IMR-90 (cell line): ENCODE measurements around the gene ACBD3. TPM values are rescaled to one million over a fixed set of nuclear protein-coding genes. Genes with fewer than 3 reads are reported as not detected.

Experiments used
- ATAC-seq: fragments of 200-7000 bp; cut with Tn5 transposase; 2 replicates; pipeline ENCODE4 v1.9.1; 2020; ENCODE audit warnings: low read depth, mild to moderate bottlenecking, moderate library complexity
- BruUV-seq: library from RNA; stranded (reverse); fragments of 400-500 nt; replicated peaks from 2 replicates; lab custom pipeline; 2021; lab: Mats Ljungman, UMichigan
- CTCF ChIA-PET: fragments of 300-600 bp; formaldehyde crosslinking; extraction: SDS; loops from one replicate; lab custom pipeline; 2021; ENCODE audit warnings: antibody characterized with exemption; lab: Yijun Ruan, JAX
- POLR2A ChIA-PET: fragments of 300-600 bp; sonication (Branson Sonifier 250); formaldehyde crosslinking; loops from one replicate; lab custom pipeline; 2022; ENCODE audit warnings: antibody characterized with exemption; ENCODE audit not compliant: unreplicated experiment; lab: Charles Lee
- DNase-seq: peaks from one replicate; pipeline ENCODE4 v3.0.0; 2013
- H2AFZ ChIP-seq: replicated peaks from 2 replicates; pipeline ENCODE3; 2013; ENCODE audit warnings: low read length, mild to moderate bottlenecking; ENCODE audit not compliant: poor library complexity
- H2AK5ac ChIP-seq: 2 replicates; pipeline ENCODE4 v1.6.1; 2013; ENCODE audit warnings: low read depth, low read length, inconsistent platforms
- H2AK9ac ChIP-seq: replicated peaks from 2 replicates; pipeline ENCODE3; 2013; ENCODE audit warnings: mild to moderate bottlenecking, low read depth, low read length, moderate library complexity; ENCODE audit not compliant: poor library complexity
- H2BK120ac ChIP-seq: 2 replicates; pipeline ENCODE4 v1.6.1; 2013; ENCODE audit warnings: low read depth, low read length, inconsistent platforms
- H2BK15ac ChIP-seq: 3 replicates; pipeline ENCODE4 v1.6.1; 2013; ENCODE audit warnings: low read depth, low read length, inconsistent platforms
- H2BK20ac ChIP-seq: 2 replicates; pipeline ENCODE4 v1.6.1; 2013; ENCODE audit warnings: low read depth, mild to moderate bottlenecking, inconsistent platforms, low read length, moderate library complexity
- H2BK5ac ChIP-seq: 2 replicates; pipeline ENCODE4 v1.6.1; 2013; ENCODE audit warnings: mild to moderate bottlenecking, low read depth, low read length, inconsistent platforms; ENCODE audit not compliant: poor library complexity, severe bottlenecking
- H3K14ac ChIP-seq: replicated peaks from 2 replicates; pipeline ENCODE4 v1.6.1; 2013; ENCODE audit warnings: low read depth, low read length, inconsistent platforms
- H3K18ac ChIP-seq: 2 replicates; pipeline ENCODE4 v1.6.1; 2013; ENCODE audit warnings: low read depth, low read length, control low read depth
- H3K23ac ChIP-seq: 2 replicates; pipeline ENCODE4 v1.6.1; 2013; ENCODE audit warnings: low read depth, low read length, inconsistent platforms
- H3K27ac ChIP-seq: 2 replicates; pipeline ENCODE4 v1.5.1; 2013; ENCODE audit warnings: mild to moderate bottlenecking, control low read depth, low read length; ENCODE audit not compliant: insufficient read depth
- H3K27me3 ChIP-seq: 2 replicates; pipeline ENCODE4 v1.6.1; 2013; ENCODE audit warnings: low read length; ENCODE audit not compliant: control insufficient read depth, insufficient read depth
- H3K36me3 ChIP-seq: 2 replicates; pipeline ENCODE4 v1.6.1; 2013; ENCODE audit warnings: low read length, mixed read lengths; ENCODE audit not compliant: control insufficient read depth, insufficient read depth
- H3K4ac ChIP-seq: 2 replicates; pipeline ENCODE4 v1.6.1; 2013; ENCODE audit warnings: low read depth, low read length, inconsistent platforms
- H3K4me1 ChIP-seq: 2 replicates; pipeline ENCODE4 v1.6.1; 2013; ENCODE audit warnings: low read length, mixed read lengths; ENCODE audit not compliant: control insufficient read depth, insufficient read depth
- H3K4me2 ChIP-seq: 2 replicates; pipeline ENCODE4 v1.6.1; 2013; ENCODE audit warnings: low read depth, mild to moderate bottlenecking, control low read depth, low read length, moderate library complexity
- H3K4me3 ChIP-seq: 2 replicates; pipeline ENCODE4 v1.5.1; 2013; ENCODE audit warnings: low read depth, mild to moderate bottlenecking, control low read depth, low read length, moderate library complexity; ENCODE audit not compliant: insufficient read depth
- H3K56ac ChIP-seq: 2 replicates; pipeline ENCODE4 v1.6.1; 2013; ENCODE audit warnings: low read length, inconsistent platforms; ENCODE audit not compliant: insufficient read depth; ENCODE audit errors: extremely low read depth
- H3K79me1 ChIP-seq, 2 experiments: 2 replicates each; pipeline ENCODE4 v1.6.1; 2013; ENCODE audit warnings: low read length in 2 of 2, inconsistent platforms in 1 of 2, low read depth in 1 of 2
- H3K9ac ChIP-seq: 2 replicates; pipeline ENCODE4 v1.6.1; 2013; ENCODE audit warnings: low read depth, low read length, control low read depth
- H3K9me1 ChIP-seq: 2 replicates; pipeline ENCODE4 v1.6.1; 2013; ENCODE audit warnings: low read length, inconsistent platforms; ENCODE audit not compliant: insufficient read depth
- H3K9me3 ChIP-seq: 2 replicates; pipeline ENCODE4 v1.6.1; 2013; ENCODE audit warnings: low read length; ENCODE audit not compliant: control insufficient read depth, insufficient read depth
- H4K20me1 ChIP-seq: 2 replicates; pipeline ENCODE4 v1.6.1; 2013; ENCODE audit warnings: low read length, inconsistent platforms; ENCODE audit not compliant: insufficient read depth
- H4K5ac ChIP-seq: 2 replicates; pipeline ENCODE4 v1.6.1; 2013; ENCODE audit warnings: mild to moderate bottlenecking, low read depth, low read length, control low read depth
- H4K8ac ChIP-seq, 2 experiments: 2 replicates each; pipeline ENCODE4 v1.6.1; 2013; ENCODE audit warnings: low read depth in 2 of 2, low read length in 2 of 2, control low read depth in 1 of 2, inconsistent platforms in 1 of 2
- H4K91ac ChIP-seq: 2 replicates; pipeline ENCODE4 v1.6.1; 2013; ENCODE audit warnings: low read depth, low read length, inconsistent platforms; ENCODE audit not compliant: insufficient read depth
- CEBPB ChIP-seq: IDR thresholded peaks from 2 replicates; pipeline ENCODE4 v1.6.1; 2012; ENCODE audit warnings: low read depth, low read length, improper control_type of control experiment
- CHD1 ChIP-seq: IDR thresholded peaks from 2 replicates; pipeline ENCODE4 v1.6.1; 2012; ENCODE audit warnings: low read depth, low read length, improper control_type of control experiment
- CTCF ChIP-seq: conservative IDR thresholded peaks from 2 replicates; pipeline ENCODE4 v1.5.1; 2012; ENCODE audit warnings: mild to moderate bottlenecking, low read depth, low read length, improper control_type of control experiment
- ELK1 ChIP-seq: fragments of 150-350 bp; IDR thresholded peaks from 2 replicates; pipeline ENCODE4 v1.6.1; 2016; ENCODE audit warnings: low read depth, mild to moderate bottlenecking, low read length, moderate library complexity, borderline replicate concordance
- FOS ChIP-seq: fragments of 150-350 bp; IDR thresholded peaks from 2 replicates; pipeline ENCODE4 v1.6.1; 2016; ENCODE audit warnings: low read depth, low read length
- MAZ ChIP-seq: IDR thresholded peaks from 2 replicates; pipeline ENCODE4 v1.6.1; 2012; ENCODE audit warnings: low read depth, mild to moderate bottlenecking, low read length, improper control_type of control experiment, moderate library complexity, borderline replicate concordance
- MXI1 ChIP-seq: IDR thresholded peaks from 2 replicates; pipeline ENCODE4 v1.6.1; 2012; ENCODE audit warnings: low read depth, mild to moderate bottlenecking, low read length, moderate library complexity, borderline replicate concordance
- NFE2L2 ChIP-seq: fragments of 150-350 bp; IDR thresholded peaks from 2 replicates; pipeline ENCODE4 v1.6.1; 2016; ENCODE audit warnings: low read depth, mild to moderate bottlenecking, low read length
- POLR2A ChIP-seq: IDR thresholded peaks from 2 replicates; pipeline ENCODE4 v1.6.1; 2012; ENCODE audit warnings: mild to moderate bottlenecking, low read depth, low read length
- RCOR1 ChIP-seq: IDR thresholded peaks from 2 replicates; pipeline ENCODE4 v1.6.1; 2012; ENCODE audit warnings: mild to moderate bottlenecking, low read length, improper control_type of control experiment; ENCODE audit not compliant: insufficient replicate concordance
- RFX5 ChIP-seq: IDR thresholded peaks from 2 replicates; pipeline ENCODE4 v1.8.0; 2012; ENCODE audit warnings: low read depth, mild to moderate bottlenecking, low read length, moderate library complexity
- USF2 ChIP-seq: fragments of 150-350 bp; IDR thresholded peaks from 2 replicates; pipeline ENCODE4 v1.6.1; 2017; ENCODE audit warnings: mild to moderate bottlenecking, antibody characterized with exemption, low read length, low read depth
- WGBS, 2 experiments: methylation state at CpG; one replicate each; pipeline versions ENCODE4 v1.1.5 to v1.1.7; 2013; ENCODE audit warnings: missing lambda C conversion rate in 2 of 2; ENCODE audit not compliant: insufficient read length in 1 of 2; ENCODE audit errors: extremely low coverage in 2 of 2; 5-methylcytosine and 5-hydroxymethylcytosine counted together
- dilution Hi-C: fragments of 300-500 bp; cut with HindIII; formaldehyde crosslinking; loops from one replicate; pipeline ENCODE4 v1.14.3; 2018; ENCODE audit warnings: low sequenced_read_pairs; ENCODE audit not compliant: unreplicated experiment
- in situ Hi-C: fragments of 300-500 bp; cut with MboI; formaldehyde crosslinking; loops from 3 replicates; pipeline ENCODE4 v1.14.3; 2019; ENCODE audit warnings: low sequenced_read_pairs, inconsistent platforms, mixed read lengths
- intact Hi-C: fragments of 100-400 bp; cut with micrococcal nuclease; formaldehyde crosslinking; loops from 2 replicates; pipeline ENCODE4 v1.10.0; 2022
- polyA plus RNA-seq, 3 experiments: library from polyadenylated mRNA; depleted of rRNA; stranded (reverse); fragments of >200 nt; gene quantifications; 2 replicates each; pipeline ENCODE4 v1.2.3, GENCODE V29; 2012; ENCODE audit warnings: low replicate concordance in 1 of 3
- total RNA-seq: library from RNA; depleted of rRNA; stranded (reverse); fragments of >200 nt; gene quantifications from 2 replicates; pipeline ENCODE4 v1.2.3, GENCODE V29; 2012

Gene ACBD3
- total and polyA plus RNA-seq, 2 of the 4 experiments (the other 2 are of a cell fraction), result 30.3 to 59.7 TPM

GRCh38 chr1:226211181-226211821, 24.8 kb upstream of the ACBD3 start:
- CTCF ChIA-PET, result interaction anchor here (0.6 kb wide), 1 partner anchor 86 kb away, joined by 3 read pairs; no protein-coding TSS in a partner anchor
- H3K4me2 ChIP-seq, result no peak overlapping the region
- no TSS peak for BruUV-seq

More at GRCh38 chr1:226211181-226211821, 24.8 kb upstream of the ACBD3 start:
- Histone ChIP-seq H3K56ac (no peak overlapping the region), H2BK120ac (no peak overlapping the region), H3K14ac (no peak overlapping the region), H3K27ac (no peak overlapping the region), H3K9me3 (no peaks in the 10 kb centered on the region), H4K8ac (no peak overlapping the region), H3K23ac (no peak overlapping the region), H2AFZ (no peak overlapping the region), H2AK5ac (no peak overlapping the region), H3K18ac (no peak overlapping the region), H3K9me1 (no peaks in the 10 kb centered on the region), H3K4me1 (no peaks in the 10 kb centered on the region), H2BK15ac (no peak overlapping the region), H3K4ac (no peak overlapping the region), H4K20me1 (no peaks in the 10 kb centered on the region), H2BK20ac (no peak overlapping the region), H4K91ac (no peak overlapping the region), H3K4me3 (no peak overlapping the region), H2AK9ac (no peak overlapping the region), H2BK5ac (no peak overlapping the region), H4K5ac (no peak overlapping the region), H3K27me3 (peaks cover 29% of the 10 kb centered on the region), H3K36me3 (no peaks in the 10 kb centered on the region), H3K79me1 (no peaks in the 10 kb centered on the region), H3K9ac (no peak overlapping the region)
- no CpG with 5 or more reads among the region's 5 CpGs for WGBS, 2 experiments
- ATAC-seq, result no peak
- intact Hi-C loops, result no loop called here
- in situ Hi-C loops, result no loop called here
- TF ChIP-seq ELK1, result no peak
- no peak for TF ChIP-seq CTCF
- no peak for TF ChIP-seq POLR2A
- TF ChIP-seq MAZ, result no peak
- no peak for TF ChIP-seq CHD1
- no peak for TF ChIP-seq RFX5
- TF ChIP-seq MXI1, result no peak
- TF ChIP-seq CEBPB, result no peak
- no peak for TF ChIP-seq RCOR1
- no peak for TF ChIP-seq USF2
- no peak for TF ChIP-seq FOS
- TF ChIP-seq NFE2L2, result no peak
- dilution Hi-C loops, result no loop called here
- POLR2A ChIA-PET, result no interaction called here
- no peak for DNase-seq
